CD4-positive, alpha-beta T cell treated with Interleukin-4 for 4 hours (primary cell): ENCODE data around the gene UCHL1.
"Not testable (repeated sequence)": the region's sequence is repeated elsewhere in the genome, so short reads cannot be mapped to it uniquely, and the experiment has no call there.

Experiments used
- DNase-seq: peaks from one replicate; pipeline ENCODE4 v3.0.0-alpha.2; 2020

Gene UCHL1

GRCh38 chr4:41294445-41295062 is 37.8 kb downstream of the UCHL1 start:
- DNase-seq, result no peak

DNA sequence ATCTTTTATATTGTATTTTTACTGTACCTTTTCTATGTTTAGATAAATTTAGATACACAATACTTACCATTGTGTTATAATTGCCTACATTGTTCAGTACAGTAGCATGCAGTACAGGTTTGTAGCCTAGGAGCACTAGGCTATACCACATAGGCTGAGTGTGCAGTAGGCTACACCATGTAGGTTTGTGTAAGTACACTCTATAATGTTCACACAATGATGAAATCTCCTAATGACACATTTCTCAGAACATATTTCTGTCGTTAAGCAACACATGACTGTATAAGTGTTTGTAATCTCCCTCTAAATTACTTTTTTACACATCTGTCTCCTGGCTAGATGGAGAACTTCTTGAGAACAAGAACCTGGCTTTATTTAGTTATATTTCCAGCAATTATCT is 40.3 kb downstream of the UCHL1 start:
- no peak for DNase-seq

GRCh38 chr4:41297832-41298231 is 41.1 kb downstream of the UCHL1 start:
- DNase-seq, result no peak

DNA sequence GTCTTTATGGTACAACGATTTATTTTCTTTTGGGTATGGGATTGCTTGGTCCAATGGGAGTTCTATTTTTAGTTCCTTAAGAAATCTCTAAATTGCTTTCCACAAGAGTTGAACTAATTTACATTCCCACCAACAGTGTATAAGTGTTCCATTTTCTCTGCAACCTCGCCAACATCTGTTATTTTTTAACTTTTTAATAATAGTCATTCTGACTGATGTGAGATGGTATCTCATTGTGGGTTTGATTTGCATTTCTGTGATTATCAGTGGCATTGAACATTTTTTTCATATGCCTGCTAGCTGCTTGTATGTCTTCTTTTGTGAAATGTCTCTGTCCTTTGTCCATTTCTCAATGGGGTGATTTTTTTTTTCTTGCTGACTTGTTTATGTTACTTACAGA is 42.8 kb downstream of the UCHL1 start:
- DNase-seq, result no peak

DNA sequence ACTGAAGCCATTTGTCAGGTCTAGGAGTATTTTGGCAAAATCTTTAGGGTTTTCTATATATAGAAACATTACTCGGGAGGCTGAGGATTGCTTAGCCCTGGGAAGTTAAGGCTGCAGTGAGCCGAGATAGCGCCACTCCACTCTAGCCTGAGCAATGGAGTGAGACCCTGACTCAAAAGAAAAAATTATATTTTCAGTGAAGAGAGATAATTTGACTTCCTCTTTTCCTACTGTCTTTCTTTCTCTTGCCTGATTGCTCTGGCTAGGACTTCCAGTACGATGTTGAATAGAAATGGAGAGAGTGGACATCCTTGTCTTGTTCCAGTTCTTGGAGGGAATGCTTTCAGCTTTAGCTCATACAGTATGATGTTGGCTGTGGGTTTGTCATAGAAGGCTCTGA is 44.4 kb downstream of the UCHL1 start:
- DNase-seq, result no peak

DNA sequence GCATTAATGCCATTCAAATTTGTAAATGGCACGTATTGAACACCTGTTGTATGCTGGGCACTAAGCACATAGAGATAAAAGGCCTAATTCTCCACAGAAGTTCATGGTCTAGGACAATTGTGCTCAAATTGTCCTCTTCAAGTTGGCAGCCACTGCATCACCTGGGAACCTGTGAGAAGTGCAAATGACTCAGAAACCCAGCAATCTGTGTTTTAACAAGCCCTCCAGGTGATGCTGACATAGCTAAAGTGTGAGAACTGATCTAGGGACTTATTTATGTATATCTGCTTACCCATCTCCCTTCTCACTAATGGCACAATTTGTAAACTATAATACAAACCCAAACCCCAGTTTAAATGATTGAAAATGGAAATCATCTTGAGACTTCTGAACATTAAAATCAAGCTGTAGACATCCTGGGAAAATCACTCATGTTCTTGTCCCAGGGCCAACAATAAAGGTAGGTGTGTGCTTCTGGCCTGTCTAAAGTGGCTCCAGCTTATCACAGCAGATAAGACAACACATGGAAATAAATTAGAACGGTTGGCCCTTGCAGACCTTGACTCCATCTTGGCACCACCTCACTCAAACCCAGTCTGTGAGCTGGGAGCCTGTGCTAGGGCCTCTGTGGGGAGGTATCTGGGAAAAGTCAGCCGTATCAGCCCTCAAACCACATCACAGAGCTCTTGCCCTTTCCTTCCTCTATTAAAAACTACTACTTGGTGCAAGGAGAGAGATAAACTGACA is 46.8 kb downstream of the UCHL1 start:
- DNase-seq, result no peak

DNA sequence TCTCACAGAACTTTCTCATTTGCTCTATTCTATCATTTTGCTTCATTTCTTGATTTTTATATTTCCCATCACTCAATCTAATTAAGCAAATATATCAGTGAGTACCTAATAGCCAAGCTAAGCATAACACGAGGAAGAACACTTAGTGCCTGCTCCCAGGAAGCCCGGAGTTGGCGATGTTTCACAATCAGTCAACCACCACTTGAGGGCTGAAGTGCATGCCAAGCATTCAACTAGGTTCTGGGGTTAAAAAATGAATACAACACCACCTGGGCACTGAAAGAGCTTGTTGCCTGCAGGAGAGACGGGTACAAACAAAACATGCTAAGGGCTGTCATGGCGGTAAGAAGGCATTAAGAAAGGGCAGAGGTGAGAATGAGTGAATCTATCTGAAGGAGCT is 47.5 kb downstream of the UCHL1 start:
- DNase-seq, result no peak

DNA sequence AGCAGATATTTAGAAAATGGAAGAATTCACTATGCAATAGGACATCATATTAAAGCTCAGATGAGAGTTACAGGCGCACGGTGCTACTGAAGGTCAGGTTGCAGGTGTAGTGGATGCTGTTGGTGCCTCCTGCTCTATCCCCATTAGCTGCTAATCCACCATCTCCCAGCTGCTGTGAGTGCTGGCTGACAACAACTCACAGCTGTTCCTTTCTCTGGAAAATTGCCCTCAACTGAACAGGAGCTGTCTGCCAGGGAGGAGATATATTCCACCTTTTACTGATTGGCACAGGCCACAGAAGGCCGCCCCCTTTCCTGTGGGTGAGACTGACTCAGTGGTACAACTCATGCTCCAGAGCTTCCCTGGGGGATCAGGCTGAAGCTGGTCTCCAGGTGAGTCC is 48.7 kb downstream of the UCHL1 start:
- DNase-seq, result no peak

DNA sequence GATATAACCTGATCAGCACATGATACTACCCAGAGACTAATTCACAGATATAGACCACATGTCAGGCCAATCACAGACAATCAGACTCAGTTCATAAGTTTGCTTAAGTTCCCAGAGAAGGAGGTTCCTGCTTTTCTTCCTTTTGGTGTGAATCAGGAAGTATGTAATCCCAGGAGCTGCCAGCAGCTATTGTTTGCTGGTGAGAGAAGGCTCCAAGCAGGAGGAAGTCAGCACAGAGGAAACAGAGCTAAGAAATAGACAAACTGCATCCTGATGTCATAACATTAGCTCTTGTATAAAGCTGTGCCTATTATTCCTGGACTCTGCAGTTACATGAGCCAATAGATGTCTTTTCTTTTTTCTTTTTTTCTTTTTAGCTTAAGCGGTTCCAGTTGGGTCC is 50.9 kb downstream of the UCHL1 start:
- no peak for DNase-seq

GRCh38 chr4:41308398-41308797 is 51.7 kb downstream of the UCHL1 start:
- DNase-seq, result no peak

DNA sequence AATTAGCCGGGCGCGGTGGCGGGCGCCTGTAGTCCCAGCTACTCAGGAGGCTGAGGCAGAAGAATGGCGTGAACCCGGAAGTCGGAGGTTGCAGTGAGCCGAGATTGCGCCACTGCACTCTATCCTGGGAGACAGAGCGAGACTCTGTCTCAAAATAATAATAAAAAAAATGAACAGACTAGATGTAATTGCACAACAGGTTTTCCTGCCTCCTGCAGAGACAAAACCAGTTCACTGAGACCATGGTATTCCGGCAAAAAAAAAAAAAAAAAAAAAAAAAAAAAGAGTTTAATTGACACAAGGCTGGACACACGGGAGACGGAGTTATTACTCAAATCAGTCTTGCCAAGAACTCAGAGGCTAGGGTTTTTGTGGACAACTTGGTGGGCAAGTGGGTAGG is 58.7 kb downstream of the UCHL1 start:
- DNase-seq, result not testable (repeated sequence)

- DNase-seq, result no peak
Observed at GRCh38 chr4:41315862-41316261, 59.1 kb downstream of the UCHL1 start.
